ENCODE data around the gene DLGAP4.

DLGAP4 gene

DNA sequence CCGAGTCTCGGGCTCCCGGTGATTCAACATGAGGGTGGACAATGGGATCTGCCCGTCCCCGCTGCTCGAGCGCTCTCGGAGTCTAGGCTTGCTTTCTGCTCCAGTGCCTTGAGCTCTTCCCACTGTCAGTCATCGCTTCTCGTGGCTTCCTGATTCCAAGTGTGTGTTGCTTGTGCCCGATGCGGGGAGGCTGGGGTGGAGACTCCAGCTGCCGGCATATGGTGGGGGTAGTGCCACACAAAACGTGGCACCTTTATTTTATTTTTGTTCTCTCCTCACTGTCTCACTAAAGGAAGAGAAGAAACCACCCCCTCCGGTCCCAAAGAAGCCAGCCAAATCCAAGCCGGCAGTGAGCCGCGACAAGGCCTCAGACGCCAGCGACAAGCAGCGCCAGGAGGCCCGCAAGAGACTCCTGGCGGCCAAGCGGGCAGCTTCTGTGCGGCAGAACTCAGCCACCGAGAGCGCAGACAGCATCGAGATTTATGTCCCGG lies 220.4 kb downstream of the DLGAP4 start:
- TF ChIP-seq CTCF (IDR thresholded peaks at IDR 0.05; ENCODE audit: insufficient read depth, low read length, poor library complexity, severe bottlenecking), result no peak
- peaks cover 22% of the 10 kb centered on the region for H3K36me3 ChIP-seq (ENCODE audit: control insufficient read depth, insufficient read depth, low read length)
- H3K4me3 ChIP-seq (replicated peaks; ENCODE audit: low read depth, low read length), result no peak overlapping the region
- no peaks in the 10 kb centered on the region for H3K27me3 ChIP-seq (replicated peaks; ENCODE audit: control insufficient read depth, insufficient read depth, low read length)
- DNase-seq (ENCODE audit: extremely low read depth, insufficient read length), result no peak

DNA sequence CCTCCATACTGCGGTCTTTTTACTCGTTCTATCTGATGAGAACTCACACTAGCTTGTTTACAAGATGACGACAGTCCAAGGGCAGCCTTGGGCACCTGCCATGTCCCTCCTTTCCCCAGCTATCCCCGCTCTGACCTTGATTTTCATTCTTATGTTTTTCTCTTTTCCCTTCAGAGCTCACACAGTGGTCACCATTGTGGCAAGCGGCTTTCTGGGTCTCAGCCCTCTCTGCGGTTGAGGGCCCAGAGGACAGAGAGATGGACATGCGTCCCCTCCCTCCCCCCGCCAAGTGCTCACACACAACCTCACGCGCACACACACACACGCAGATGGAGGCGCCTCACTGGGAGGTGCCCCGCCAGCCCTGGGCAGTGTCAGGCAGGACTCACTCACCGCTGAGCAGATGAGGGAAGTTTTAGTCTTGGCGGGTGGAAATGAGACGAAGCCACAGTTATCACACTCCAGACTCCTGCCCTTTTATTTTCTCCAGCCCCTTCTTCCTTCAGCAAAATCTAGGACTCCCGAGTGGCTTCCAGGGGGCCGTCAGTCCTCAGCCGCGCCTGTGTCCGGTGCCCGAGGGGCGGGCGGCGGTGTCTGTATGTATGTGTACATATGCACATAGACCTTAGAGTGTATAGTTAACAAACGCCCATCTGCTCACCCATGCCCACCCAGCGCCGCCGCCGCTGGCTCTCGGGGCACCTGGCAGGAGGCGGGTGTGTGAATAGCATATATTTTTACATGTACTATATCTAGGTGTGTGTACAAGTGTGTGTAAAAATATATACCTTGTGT lies 221.4 kb downstream of the DLGAP4 start:
- TF ChIP-seq CTCF (IDR thresholded peaks at IDR 0.05; ENCODE audit: insufficient read depth, low read length, poor library complexity, severe bottlenecking), result no peak

DNA sequence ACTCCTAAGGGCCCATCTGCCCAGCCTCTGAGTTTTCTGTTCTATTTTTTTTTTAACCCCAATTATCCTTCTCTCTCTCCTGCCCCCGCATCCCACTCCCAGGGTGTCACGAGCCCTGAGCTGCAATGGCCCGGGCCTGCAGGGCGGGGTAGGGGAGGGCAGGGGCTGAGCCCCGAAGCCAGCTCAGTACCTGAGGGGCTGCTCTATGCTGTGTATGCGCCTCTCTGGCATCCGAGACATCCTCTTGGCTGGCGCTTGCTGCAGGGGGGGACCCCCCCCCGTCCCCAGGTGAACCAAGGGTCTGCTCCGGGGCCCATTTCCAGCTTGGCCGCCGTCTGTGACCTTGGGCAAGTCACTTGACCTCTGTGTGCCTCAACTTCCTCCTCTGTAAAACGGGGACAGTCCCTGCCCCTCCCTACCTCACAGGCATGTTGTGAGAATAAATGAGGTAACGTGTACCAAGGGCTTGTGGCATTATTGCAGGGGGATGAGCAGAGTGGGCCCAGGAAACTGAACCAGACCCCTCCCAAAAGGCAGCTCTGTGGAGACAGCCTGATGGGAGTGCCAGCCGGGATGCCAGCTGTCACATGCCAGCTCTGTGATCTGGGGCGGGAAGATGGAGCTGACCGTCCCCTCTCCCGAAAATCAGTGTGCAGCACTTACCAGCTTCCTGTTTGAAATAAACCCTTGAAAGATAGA lies 222.2 kb downstream of the DLGAP4 start:
- Histone ChIP-seq H3K27me3 (replicated peaks; ENCODE audit: control insufficient read depth, insufficient read depth, low read length) (no peaks in the 10 kb centered on the region), H3K36me3 (ENCODE audit: control insufficient read depth, insufficient read depth, low read length) (peaks cover 20% of the 10 kb centered on the region), H3K4me3 (replicated peaks; ENCODE audit: low read depth, low read length) (no peak overlapping the region)
- no peak for TF ChIP-seq CTCF (IDR thresholded peaks at IDR 0.05; ENCODE audit: insufficient read depth, low read length, poor library complexity, severe bottlenecking)
- no peak for DNase-seq (ENCODE audit: extremely low read depth, insufficient read length)

More for the DNA sequence above, 221.4 kb downstream of the DLGAP4 start:
- no peak overlapping the region for H3K4me3 ChIP-seq (replicated peaks; ENCODE audit: low read depth, low read length)
- no peak for DNase-seq (ENCODE audit: extremely low read depth, insufficient read length)
- peaks cover 22% of the 10 kb centered on the region for H3K36me3 ChIP-seq (ENCODE audit: control insufficient read depth, insufficient read depth, low read length)
- H3K27me3 ChIP-seq (replicated peaks; ENCODE audit: control insufficient read depth, insufficient read depth, low read length), result no peaks in the 10 kb centered on the region

GRCh38 chr20:36528875-36529417 lies 222.8 kb downstream of the DLGAP4 start:
- H3K4me3 ChIP-seq (replicated peaks; ENCODE audit: low read depth, low read length), result no peak overlapping the region
- DNase-seq (ENCODE audit: extremely low read depth, insufficient read length), result no peak
- no peaks in the 10 kb centered on the region for H3K27me3 ChIP-seq (replicated peaks; ENCODE audit: control insufficient read depth, insufficient read depth, low read length)
- peaks cover 20% of the 10 kb centered on the region for H3K36me3 ChIP-seq (ENCODE audit: control insufficient read depth, insufficient read depth, low read length)
- no peak for TF ChIP-seq CTCF (IDR thresholded peaks at IDR 0.05; ENCODE audit: insufficient read depth, low read length, poor library complexity, severe bottlenecking)

DNA sequence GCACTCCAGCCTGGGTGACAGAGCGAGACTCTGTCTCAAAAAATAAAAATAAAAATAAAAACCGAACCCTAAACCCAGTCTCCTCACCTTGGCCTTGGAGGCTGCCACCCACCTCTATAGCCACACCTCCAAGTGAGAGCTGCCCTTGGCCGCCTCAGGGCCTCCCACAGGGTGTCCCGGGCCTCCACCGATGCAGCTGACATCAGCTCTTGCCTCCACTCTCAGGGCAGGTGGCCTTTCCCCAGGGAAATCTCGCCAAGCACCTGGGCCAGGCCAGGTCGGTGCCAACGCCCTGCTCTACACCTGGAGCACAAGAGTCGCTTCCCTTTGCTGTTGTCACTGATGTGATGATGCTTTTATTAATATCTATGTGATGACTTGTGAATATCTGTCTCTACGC lies 226.2 kb downstream of the DLGAP4 start:
- no peak for TF ChIP-seq CTCF (IDR thresholded peaks at IDR 0.05; ENCODE audit: insufficient read depth, low read length, poor library complexity, severe bottlenecking)
- no peak for DNase-seq (ENCODE audit: extremely low read depth, insufficient read length)

More for the DNA sequence above, 226.2 kb downstream of the DLGAP4 start:
- Histone ChIP-seq H3K36me3 (ENCODE audit: control insufficient read depth, insufficient read depth, low read length) (peaks cover 6% of the 10 kb centered on the region), H3K4me3 (replicated peaks; ENCODE audit: low read depth, low read length) (no peak overlapping the region), H3K27me3 (replicated peaks; ENCODE audit: control insufficient read depth, insufficient read depth, low read length) (no peaks in the 10 kb centered on the region)
